Adrenal gland (tissue), 12 donors: ENCODE data around the gene TBC1D26. TPM values are rescaled to one million over a fixed set of nuclear protein-coding genes. Genes with fewer than 3 reads are reported as not detected.
"Not testable (repeated sequence)": the region's sequence is repeated elsewhere in the genome, so short reads cannot be mapped to it uniquely, and the experiment has no call there.

ENCODE experiments used
- DNase-seq, 7 donors: peaks; one replicate each; pipeline ENCODE4 v3.0.0-alpha.2; 2019 to 2020
- H3K27ac ChIP-seq, 5 donors: fragments of 200-600 bp; sonication (generic) in 4 of 5; 1 replicate in 3 of 5; 2 replicates in 2 of 5; pipeline versions ENCODE4 v1.5.1 to v1.8.0; 2016 to 2020; ENCODE audit warnings: mild to moderate bottlenecking in 1 of 5
- H3K27me3 ChIP-seq: fragments of 200-600 bp; 2 replicates; pipeline ENCODE4 v1.8.0; 2021
- H3K36me3 ChIP-seq, 2 donors: fragments of 200-600 bp; replicated peaks in 1 of 2; 1 replicate in 1 of 2; 2 replicates in 1 of 2; pipeline versions ENCODE4 v1.5.1 to v1.8.0; 2018 to 2022
- H3K4me1 ChIP-seq, 2 donors: fragments of 200-600 bp; replicated peaks in 1 of 2; 1 replicate in 1 of 2; 2 replicates in 1 of 2; pipeline versions ENCODE4 v1.5.1 to v1.8.0; 2018 to 2021
- H3K4me3 ChIP-seq, 4 donors: fragments of 200-600 bp; sonication (generic) in 3 of 4; one replicate each; pipeline ENCODE4 v1.5.1; 2016 to 2018
- H3K9me3 ChIP-seq, 3 donors: fragments of 200-600 bp; sonication (generic) in 1 of 3; replicated peaks in 1 of 3; 1 replicate in 2 of 3; 2 replicates in 1 of 3; pipeline versions ENCODE4 v1.5.1 to v1.8.0; 2016 to 2021
- CTCF ChIP-seq, 6 experiments: fragments of 450-650 bp in 4 of 6; fragments of 200-600 bp in 2 of 6; sonication (generic) in 1 of 6; IDR thresholded peaks; 1 replicate in 5 of 6; 2 replicates in 1 of 6; pipeline versions ENCODE4 v1.5.1 to v1.8.0; 2016 to 2021; ENCODE audit warnings: antibody characterized with exemption in 6 of 6, mild to moderate bottlenecking in 2 of 6, moderate library complexity in 1 of 6
- POLR2A ChIP-seq, 2 donors: fragments of 450-650 bp; IDR thresholded peaks; one replicate each; pipeline ENCODE4 v1.6.1; 2017; ENCODE audit warnings: antibody characterized with exemption in 2 of 2, mild to moderate bottlenecking in 2 of 2, moderate library complexity in 1 of 2
- WGBS, 4 donors: extraction: QIAGEN DNeasy Blood & Tissue Kit in 2 of 4; methylation state at CpG; one replicate each; pipeline versions ENCODE4 v1.1.5 to v1.1.7; 2013 to 2017; 5-methylcytosine and 5-hydroxymethylcytosine counted together
- intact Hi-C, 2 donors: fragments of 100-400 bp; cut with DNase I; formaldehyde crosslinking; loops; one replicate each; pipeline versions ENCODE4 v1.14.1 to v1.15.0; 2022 to 2023
- polyA plus RNA-seq, 3 donors: library from polyadenylated mRNA; stranded (reverse); fragments of 200-250 nt in 2 of 3; fragments of 350-450 nt in 1 of 3; fragmentation: Illumina TruSeq in 1 of 3; extraction: RNeasy Lipid Tissue Mini Kit (QIAGEN cat#74804) in 1 of 3; gene quantifications; one replicate each; pipeline ENCODE4 v1.2.3, GENCODE V29; 2013 to 2014
- small RNA-seq, 2 donors: library from RNA; depleted of rRNA; stranded (forward); fragments of <200 nt; gene quantifications; one replicate each; pipeline ENCODE3, GENCODE V24; 2016
- total RNA-seq, 9 donors: library from RNA; depleted of rRNA in 4 of 9; stranded (reverse); fragments of >200 nt in 4 of 9; fragments of 120-200 nt in 1 of 9; fragmentation: NEBNext Ultra II Directional in 1 of 9; extraction: Animal tissue kit (Norgen Biotek cat#: 25700) in 1 of 9; gene quantifications; one replicate each; pipeline versions ENCODE4 v1.1.0 to v1.2.4, GENCODE V29; 2013 to 2023
- donor health status: healthy with polysubstance abuse.
- donor health status: Bipolar disorder and iron deficiency.
- donor health status: DM: yes; HTN: yes; CAD: no.
- donor health status: DM: no; HTN: no; CAD: no.
- donor health status: DM: no; HTN: no; CAD: no.
- donor health status: DM: yes; HTN: yes; CAD: no.

Gene TBC1D26
- total and polyA plus RNA-seq, 12 donors, result 0.44 to 0.54 (median 0.48) TPM; not detected in 9

GRCh38 chr17:15782866-15783265 is 50.8 kb downstream of the TBC1D26 start:
- H3K4me1 ChIP-seq, result peaks cover 0 to 4% of the 10 kb centered on the region in 2 donors
- H3K9me3 ChIP-seq, result no peaks in the 10 kb centered on the region
- no peaks in the 10 kb centered on the region for H3K27me3 ChIP-seq
- intact Hi-C loops, result no loop called here
- H3K4me3 ChIP-seq, result peak overlapping the region in 2 of 4 donors; percentile 20 to 58
- TF ChIP-seq POLR2A (IDR thresholded peaks at IDR 0.05) (peak in 1 of 2 donors; percentile 24), CTCF (IDR thresholded peaks at IDR 0.05) (no peak)
- peak overlapping the region in 3 of 5 donors; percentile 52 to 80 (median 75) for H3K27ac ChIP-seq
- H3K36me3 ChIP-seq, result no peaks in the 10 kb centered on the region
- DNase-seq, result peak; percentile 62 to 78 (median 64)
- 5 to 16% (median 10%) methylated on average over 25 to 32 of the region's 32 CpGs for WGBS, 4 donors

GRCh38 chr17:15783461-15783860 is 51.4 kb downstream of the TBC1D26 start:
- no peaks in the 10 kb centered on the region for H3K27me3 ChIP-seq
- 95 to 98% (median 95%) methylated on average over 2 of the region's 2 CpGs for WGBS, 4 donors
- H3K4me1 ChIP-seq, result peaks cover 0 to 4% of the 10 kb centered on the region in 2 donors
- no peak overlapping the region for H3K4me3 ChIP-seq
- peak overlapping the region in 1 of 5 donors; percentile 75 for H3K27ac ChIP-seq
- intact Hi-C loops, result no loop called here
- H3K36me3 ChIP-seq, result no peaks in the 10 kb centered on the region
- DNase-seq, result no peak
- TF ChIP-seq POLR2A (IDR thresholded peaks at IDR 0.05) (no peak), CTCF (IDR thresholded peaks at IDR 0.05) (no peak)
- no peaks in the 10 kb centered on the region for H3K9me3 ChIP-seq

GRCh38 chr17:15784351-15784750 is 52.3 kb downstream of the TBC1D26 start:
- H3K4me3 ChIP-seq, H3K36me3 ChIP-seq, H3K27me3 ChIP-seq, H3K4me1 ChIP-seq, H3K27ac ChIP-seq, intact Hi-C loops, H3K9me3 ChIP-seq: not testable (repeated sequence)
- peak; percentile 35 to 81 (median 74) for DNase-seq
- 73 to 80% (median 77%) methylated on average over 2 of the region's 2 CpGs for WGBS, 4 donors

- WGBS, 4 donors, result 91 to 96% (median 93%) methylated on average over 12 to 29 of the region's 29 CpGs
- H3K27ac ChIP-seq, H3K27me3 ChIP-seq, H3K36me3 ChIP-seq, H3K9me3 ChIP-seq, H3K4me3 ChIP-seq, intact Hi-C loops, H3K4me1 ChIP-seq, DNase-seq: not testable (repeated sequence)
These were observed 55.4 kb downstream of the TBC1D26 start for GRCh38 chr17:15787363-15788075.

- H3K4me1 ChIP-seq, DNase-seq, H3K9me3 ChIP-seq, H3K36me3 ChIP-seq, H3K27ac ChIP-seq, H3K27me3 ChIP-seq, intact Hi-C loops, H3K4me3 ChIP-seq: not testable (repeated sequence)
- no CpG with 5 or more reads among the region's 2 CpGs for WGBS, 4 donors
These were observed 56.3 kb downstream of the TBC1D26 start for GRCh38 chr17:15788365-15788764.

Small RNAs within 50 kb of the gene (small RNA-seq; reads per million reads assigned to genes)
- gene AC015922.1 (0 to 0.08 reads per million in 2 donors), gene RNA5SP436 (0 reads per million in 2 donors)

Other genes starting within 250 kb of the TBC1D26 start
- 10 to 100 TPM in 7 of 9 donors, 1 to 10 TPM in 2; 4.0 to 51.8 (median 20.3) TPM for gene TVP23C, start 168.8 kb upstream of the TBC1D26 start, total RNA-seq
- 10 to 100 TPM; 10.4 to 17.9 (median 11.9) TPM for gene TVP23C, start 168.8 kb upstream of the TBC1D26 start, polyA plus RNA-seq
- gene FBXW10B, start 112.6 kb upstream of the TBC1D26 start, total RNA-seq, result 1 to 10 TPM in 6 of 9 donors, under 1 TPM in 3; 0.18 to 7.8 (median 2.1) TPM
- 10 to 100 TPM in 1 of 3 donors, 1 to 10 TPM in 2; 2.0 to 12.2 (median 5.5) TPM for gene FBXW10B, start 112.6 kb upstream of the TBC1D26 start, polyA plus RNA-seq
- gene TRIM16, start 48.0 kb upstream of the TBC1D26 start, total RNA-seq, result 100 to 1,000 TPM in 1 of 9 donors, 10 to 100 TPM in 8; 30.3 to 109 (median 46.1) TPM
- gene TRIM16, start 48.0 kb upstream of the TBC1D26 start, polyA plus RNA-seq, result 10 to 100 TPM in 2 of 3 donors, 1 to 10 TPM in 1; 7.1 to 60.0 (median 10.9) TPM
- 10 to 100 TPM; 17.6 to 35.1 (median 24.3) TPM for gene ZNF286A, start 32.5 kb upstream of the TBC1D26 start, total RNA-seq
- gene ZNF286A, start 32.5 kb upstream of the TBC1D26 start, polyA plus RNA-seq, result 10 to 100 TPM; 12.1 to 25.0 (median 16.5) TPM
- gene ADORA2B, start 212.8 kb downstream of the TBC1D26 start, total RNA-seq, result 1 to 10 TPM in 8 of 9 donors, under 1 TPM in 1; 0.39 to 4.0 (median 2.2) TPM
- under 1 TPM; 0.17 to 0.68 (median 0.32) TPM for gene ADORA2B, start 212.8 kb downstream of the TBC1D26 start, polyA plus RNA-seq